ENCODE measurements around the gene ESF1.

Gene ESF1
- long read RNA-seq, partial matches to known transcripts: 13 of 29 reads
- long read RNA-seq, other reads (novel, unspliced or antisense): 16 of 29 reads

- peak; percentile 94 to 97 for DNase-seq (ENCODE audit: low read depth in 1 of 2, low spot score in 1 of 2)
- Histone ChIP-seq H3K4me3 (replicated peaks; ENCODE audit: insufficient read depth, low read length) (peak within 1 kb of the TSS; percentile 80), H3K27me3 (ENCODE audit: insufficient read depth, poor library complexity, severe bottlenecking) (no peaks in the 10 kb centered on the region), H3K27ac (replicated peaks) (peak within 1 kb of the TSS; percentile 83)
- TF ChIP-seq GABPA (IDR thresholded peaks at IDR 0.05; ENCODE audit: low read depth): no peak
- TF ChIP-seq REST (IDR thresholded peaks at IDR 0.05; ENCODE audit: insufficient replicate concordance, low read depth): no peak
- no peak for TF ChIP-seq CTCF (IDR thresholded peaks at IDR 0.05; ENCODE audit: insufficient read depth, low read length)
- no peak for TF ChIP-seq POLR2AphosphoS5 (IDR thresholded peaks at IDR 0.05; ENCODE audit: low read depth)
- TF ChIP-seq SPI1 (IDR thresholded peaks at IDR 0.05; ENCODE audit: borderline replicate concordance, low read depth): no peak
Measured at GRCh38 chr20:13784893-13785715, at the start of gene ESF1, which contains the start of gene NDUFAF5. TSS of gene ESF1 (minus strand) at chr20:13784919. CDS start at chr20:13783140, 1,779 bp downstream. TSS of gene NDUFAF5 (plus strand) at chr20:13785028. CDS start at chr20:13785069, 41 bp downstream.

GRCh38 chr20:13831476-13831875, 46.8 kb upstream of the ESF1 start:
- no peak for DNase-seq (ENCODE audit: low read depth in 1 of 2, low spot score in 1 of 2)
- no peaks in the 10 kb centered on the region for H3K27me3 ChIP-seq (ENCODE audit: insufficient read depth, poor library complexity, severe bottlenecking)
- no peak for TF ChIP-seq GABPA (IDR thresholded peaks at IDR 0.05; ENCODE audit: low read depth)
- no peak for TF ChIP-seq CTCF (IDR thresholded peaks at IDR 0.05; ENCODE audit: insufficient read depth, low read length)
- TF ChIP-seq REST (IDR thresholded peaks at IDR 0.05; ENCODE audit: insufficient replicate concordance, low read depth): no peak
- no peak for TF ChIP-seq POLR2AphosphoS5 (IDR thresholded peaks at IDR 0.05; ENCODE audit: low read depth)
- no peak for TF ChIP-seq SPI1 (IDR thresholded peaks at IDR 0.05; ENCODE audit: borderline replicate concordance, low read depth)
- H3K4me3 ChIP-seq (replicated peaks; ENCODE audit: insufficient read depth, low read length): no peak overlapping the region
- no peak overlapping the region for H3K27ac ChIP-seq (replicated peaks)

- Histone ChIP-seq H3K27ac (replicated peaks) (no peak overlapping the region), H3K4me3 (replicated peaks; ENCODE audit: insufficient read depth, low read length) (no peak overlapping the region), H3K27me3 (ENCODE audit: insufficient read depth, poor library complexity, severe bottlenecking) (no peaks in the 10 kb centered on the region)
- DNase-seq (ENCODE audit: low read depth in 1 of 2, low spot score in 1 of 2): no peak
- TF ChIP-seq CTCF (IDR thresholded peaks at IDR 0.05; ENCODE audit: insufficient read depth, low read length): no peak
- TF ChIP-seq SPI1 (IDR thresholded peaks at IDR 0.05; ENCODE audit: borderline replicate concordance, low read depth): no peak
- TF ChIP-seq POLR2AphosphoS5 (IDR thresholded peaks at IDR 0.05; ENCODE audit: low read depth): no peak
Measured at GRCh38 chr20:13825465-13825864, 40.7 kb upstream of the ESF1 start.
